Measurements from ENCODE around the gene SUMO3. TPM values are rescaled to one million over a fixed set of nuclear protein-coding genes. Genes with fewer than 3 reads are reported as not detected.

Gene SUMO3
- total RNA-seq, 1 experiment from 2014 or later = 177 TPM

- no peak for DNase-seq (ENCODE audit: low spot score)
Observed at GRCh38 chr21:44779417-44780136, 38.3 kb downstream of the SUMO3 start.

GRCh38 chr21:44778983-44779382 is 38.9 kb downstream of the SUMO3 start:
- no peak for DNase-seq (ENCODE audit: low spot score)

GRCh38 chr21:44778499-44778911 is 39.4 kb downstream of the SUMO3 start:
- no peak for DNase-seq (ENCODE audit: low spot score)

GRCh38 chr21:44778094-44778493 is 39.8 kb downstream of the SUMO3 start:
- DNase-seq (ENCODE audit: low spot score) = no peak

DNA sequence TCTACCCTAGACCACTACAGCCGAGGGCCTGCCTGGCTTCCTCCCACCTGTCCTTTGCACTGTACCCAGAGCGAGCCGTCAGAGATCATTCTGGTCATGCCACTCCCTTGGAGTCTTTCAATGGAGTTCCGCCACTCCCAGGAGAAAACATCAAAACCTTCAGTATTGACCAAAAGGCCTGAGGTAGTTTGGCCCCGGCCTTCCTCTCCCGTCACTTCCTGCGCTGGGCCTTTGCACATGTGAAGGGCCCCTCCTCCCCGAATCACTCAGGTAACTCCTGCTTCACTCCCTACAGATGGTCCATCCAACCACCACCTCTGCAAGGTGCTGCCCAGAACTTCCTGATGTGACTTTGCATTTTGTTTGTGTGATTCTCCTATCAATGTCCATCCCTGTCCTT is 42.9 kb downstream of the SUMO3 start:
- DNase-seq (ENCODE audit: low spot score) = no peak

DNA sequence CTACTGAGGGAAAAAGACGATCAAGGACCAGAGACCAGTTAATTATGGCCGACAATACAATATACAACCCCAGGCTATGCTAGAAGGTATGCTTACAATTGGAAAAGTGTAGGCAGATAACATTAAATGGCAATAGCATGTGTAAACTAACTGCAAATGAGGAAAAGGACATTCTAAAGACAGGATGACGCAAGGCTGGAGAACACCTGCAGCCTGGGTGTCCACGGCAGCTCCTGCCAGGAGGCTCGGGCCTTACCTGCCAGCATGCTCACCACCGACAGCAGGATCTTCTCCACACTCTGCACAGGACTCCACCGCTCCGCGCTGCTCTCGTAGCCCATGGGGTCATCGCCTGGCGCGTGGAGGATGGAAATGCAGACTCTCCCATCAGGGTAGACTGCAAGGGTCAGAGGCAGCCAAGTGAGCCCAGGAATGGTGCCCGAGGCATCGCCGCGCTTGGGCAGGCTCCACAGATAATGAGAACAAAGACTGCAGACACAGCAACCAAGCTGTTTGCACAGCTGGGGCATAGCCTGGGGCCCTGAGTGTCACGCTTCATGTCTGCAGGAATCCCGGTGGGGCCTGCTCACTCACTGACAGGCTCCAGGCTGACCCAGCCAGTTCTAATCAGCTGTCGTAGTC is 44.5 kb downstream of the SUMO3 start:
- no peak for DNase-seq (ENCODE audit: low spot score)

DNA sequence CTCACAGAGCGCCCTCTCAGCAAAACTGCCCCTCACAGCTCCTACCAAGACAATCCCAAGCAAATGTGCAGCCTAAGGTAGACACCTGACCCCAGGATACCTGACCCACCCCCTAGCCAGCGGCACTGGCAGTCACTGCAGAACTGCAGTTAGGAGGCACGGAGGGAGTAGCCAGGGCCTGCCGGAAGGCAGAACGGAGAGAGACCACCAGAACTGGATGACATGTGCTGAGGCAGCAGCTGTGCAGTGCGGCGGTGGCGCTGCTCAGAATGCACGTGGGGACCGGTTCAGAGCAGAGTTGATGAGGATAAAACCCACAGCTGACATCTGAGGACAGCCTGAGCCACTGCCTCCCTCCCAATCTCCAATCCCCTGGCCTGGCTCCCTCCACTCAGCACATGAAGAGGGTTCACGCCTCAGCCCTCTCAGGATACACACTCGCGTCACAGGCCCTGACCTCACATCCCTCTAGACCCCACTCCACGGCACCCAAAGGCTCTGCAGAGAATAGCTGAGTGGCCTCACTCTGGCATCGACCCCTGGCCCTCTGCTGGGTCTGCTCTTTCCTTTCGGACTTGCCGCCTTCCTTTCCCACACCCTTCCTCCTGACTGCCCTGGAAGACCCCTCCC is 45.9 kb downstream of the SUMO3 start:
- DNase-seq (ENCODE audit: low spot score) = no peak

DNA sequence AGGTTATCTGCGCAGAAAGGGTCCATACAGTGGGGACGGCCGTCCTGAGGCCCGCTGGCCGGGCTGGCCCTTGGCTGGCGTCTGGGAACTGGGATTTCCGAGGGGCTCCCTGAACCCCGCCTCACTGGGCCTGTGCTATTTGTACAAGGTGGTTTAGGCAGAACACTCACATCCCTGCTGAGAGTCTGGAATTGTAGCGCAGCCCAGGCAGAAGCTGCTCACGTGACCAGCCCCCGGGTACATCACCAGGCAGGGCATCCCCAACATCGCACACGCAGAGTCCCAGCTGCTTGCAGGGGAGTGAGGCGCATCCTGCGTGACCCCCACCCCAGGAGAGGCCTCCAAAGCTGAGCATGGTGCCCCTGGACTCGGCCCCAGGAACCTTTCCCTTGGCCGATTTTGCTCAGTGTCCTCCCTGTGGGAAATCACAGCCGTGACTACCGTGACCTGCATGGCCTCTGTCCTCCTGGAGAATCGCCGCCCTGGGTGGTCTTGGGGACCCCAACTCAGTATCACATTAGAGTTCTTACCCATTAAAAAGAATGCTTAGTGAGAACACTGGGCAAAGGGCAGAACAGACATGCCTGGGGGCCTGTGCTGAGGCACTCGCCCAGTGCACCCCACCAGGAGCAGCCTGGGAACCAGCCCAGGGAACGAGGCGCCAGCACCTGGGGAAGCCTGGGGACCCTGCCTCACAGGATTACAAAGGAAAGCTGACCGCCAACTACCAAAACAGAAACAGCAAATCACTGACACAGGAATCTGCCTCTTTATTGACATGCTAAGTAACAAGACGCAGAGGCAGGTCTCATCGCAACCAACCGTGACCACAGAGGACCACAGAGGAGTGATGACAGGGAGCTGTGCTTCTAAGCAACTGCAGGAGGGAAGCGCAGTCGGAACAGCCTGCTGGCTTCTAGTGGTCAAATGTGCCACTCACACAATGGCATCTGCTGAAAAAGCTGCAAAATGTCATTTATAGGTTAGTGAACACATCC is 49.7 kb downstream of the SUMO3 start:
- no peak for DNase-seq (ENCODE audit: low spot score)

DNA sequence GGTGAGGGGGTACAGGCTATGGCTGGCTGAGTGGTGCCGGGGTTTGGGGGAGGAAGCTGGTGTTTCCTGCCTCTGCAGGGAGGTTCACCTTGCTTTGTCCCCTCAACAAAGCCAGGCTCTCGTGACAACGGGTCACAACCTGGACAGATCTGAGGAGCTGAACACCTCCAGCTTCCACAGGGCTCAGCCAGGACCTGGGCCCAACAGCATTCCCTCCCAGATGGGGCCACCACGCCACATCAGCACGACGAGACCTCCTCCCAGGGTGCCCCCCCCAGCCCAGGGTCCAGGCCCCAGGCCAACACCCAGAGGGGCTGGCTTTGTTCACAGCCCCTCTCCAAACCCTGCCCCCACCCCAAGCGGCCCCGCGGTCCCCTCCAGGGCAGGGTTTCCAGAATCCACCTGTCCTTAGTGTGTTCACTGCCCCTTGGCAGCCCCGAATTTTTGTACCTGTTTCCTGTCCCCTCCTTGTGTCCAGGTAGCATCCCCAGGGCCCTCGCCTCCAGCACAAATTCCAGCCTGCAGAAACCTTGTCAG is 51.0 kb downstream of the SUMO3 start:
- no peak for DNase-seq (ENCODE audit: low spot score)

DNA sequence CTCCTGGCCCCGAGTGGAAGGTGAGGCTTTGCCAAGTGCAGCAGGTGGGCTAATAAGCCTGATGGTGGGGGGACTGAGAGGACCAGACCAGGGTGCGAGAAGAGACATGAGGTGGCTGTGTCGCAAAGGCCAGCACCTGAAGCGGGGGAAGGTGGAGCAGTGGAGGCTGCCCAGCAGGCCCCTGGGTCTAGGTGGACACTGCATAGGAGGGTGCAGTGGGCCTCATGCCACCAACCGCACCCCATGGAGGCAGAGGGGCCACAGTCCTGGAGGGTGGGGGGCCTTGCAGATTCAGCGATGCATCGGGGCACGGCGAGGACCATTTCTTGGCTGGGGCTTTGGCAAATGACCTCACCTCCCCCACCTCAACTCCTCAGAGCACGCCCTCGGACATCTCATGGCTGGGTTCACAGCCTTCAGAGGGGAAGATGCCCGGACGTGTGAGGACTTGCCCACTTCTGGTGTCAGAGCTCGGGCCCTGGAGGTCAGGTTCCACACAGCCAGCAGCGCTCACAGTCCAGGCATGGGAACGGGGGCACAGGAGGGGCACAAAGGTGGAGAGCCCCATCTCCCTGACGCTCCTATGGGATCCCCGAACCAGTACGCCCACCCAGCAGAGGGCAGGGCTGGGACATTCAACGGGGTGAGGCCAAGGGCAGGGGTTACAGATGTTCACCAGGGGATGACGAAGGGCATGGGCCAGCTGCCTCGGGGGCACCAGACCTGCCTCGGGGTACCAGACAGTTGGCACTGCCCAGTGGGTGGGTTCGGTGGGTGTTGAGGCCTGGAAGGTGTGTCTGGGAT is 51.6 kb downstream of the SUMO3 start:
- no peak for DNase-seq (ENCODE audit: low spot score)

- no peak for DNase-seq (ENCODE audit: low spot score)
Observed at GRCh38 chr21:44765231-44766013, 52.4 kb downstream of the SUMO3 start.

- no peak for DNase-seq (ENCODE audit: low spot score)
Observed at GRCh38 chr21:44764319-44765230, 53.3 kb downstream of the SUMO3 start.

GRCh38 chr21:44763451-44764318 is 54.2 kb downstream of the SUMO3 start:
- DNase-seq (ENCODE audit: low spot score) = no peak

- no peak for DNase-seq (ENCODE audit: low spot score)
Observed at GRCh38 chr21:44763050-44763378, 54.8 kb downstream of the SUMO3 start.

- no peak for DNase-seq (ENCODE audit: low spot score)
Observed at GRCh38 chr21:44762221-44763049, 55.4 kb downstream of the SUMO3 start.

DNA sequence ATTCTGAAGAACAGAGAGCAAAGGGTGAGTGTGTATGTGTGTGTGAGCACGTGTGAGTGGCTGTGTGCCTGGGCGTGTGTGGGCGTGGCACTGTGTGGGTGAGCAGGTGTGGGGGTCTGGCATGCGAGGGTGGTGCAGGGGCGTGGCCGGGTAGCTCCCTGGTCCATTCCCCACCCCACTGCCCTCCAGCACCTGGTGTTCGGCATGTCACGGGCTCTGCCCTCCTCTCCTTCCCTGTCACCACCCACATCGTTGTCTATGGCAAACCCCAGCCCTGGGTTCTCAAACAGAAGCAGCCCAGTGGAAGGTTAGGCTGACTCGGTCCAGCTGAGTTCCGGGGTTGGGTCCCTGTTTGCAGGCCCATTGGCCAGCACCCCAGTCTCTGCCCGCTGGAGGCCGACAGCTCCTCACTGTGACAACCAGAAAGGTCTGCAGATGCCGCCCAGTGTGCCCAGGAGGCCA is 56.1 kb downstream of the SUMO3 start:
- no peak for DNase-seq (ENCODE audit: low spot score)
